HL-60/S4 treated with retinoic acid at 250 ng/mL for 4 days and 3 days (cell line): ENCODE measurements around the gene F7.
"Not testable (repeated sequence)": the region's sequence is repeated elsewhere in the genome, so short reads cannot be mapped to it uniquely, and the experiment has no call there.

Experiments used
- in situ Hi-C: fragments of 300-500 bp; cut with MboI; formaldehyde crosslinking; loops from 2 replicates; pipeline ENCODE4 v1.7.0; 2022; ENCODE audit warnings: low sequenced_read_pairs

F7 gene

GRCh38 chr13:113070855-113071254, 34.7 kb upstream of the F7 start:
- in situ Hi-C loops = no loop called here

- in situ Hi-C loops = no loop called here
Measured at GRCh38 chr13:113072376-113072775, 33.2 kb upstream of the F7 start.

- in situ Hi-C loops = no loop called here
Measured at GRCh38 chr13:113073942-113074341, 31.6 kb upstream of the F7 start.

- in situ Hi-C loops = no loop called here
Measured at GRCh38 chr13:113074401-113074800, 31.2 kb upstream of the F7 start.

- in situ Hi-C loops = no loop called here
Measured at GRCh38 chr13:113074876-113075275, 30.7 kb upstream of the F7 start.

GRCh38 chr13:113075711-113076110, 29.9 kb upstream of the F7 start:
- in situ Hi-C loops = no loop called here

GRCh38 chr13:113076681-113077401, 28.8 kb upstream of the F7 start:
- in situ Hi-C loops = no loop called here

- in situ Hi-C loops = no loop called here
Measured at GRCh38 chr13:113077566-113077952, 28.0 kb upstream of the F7 start.

- in situ Hi-C loops = no loop called here
Measured at GRCh38 chr13:113077953-113078901, 27.4 kb upstream of the F7 start.

- in situ Hi-C loops = no loop called here
Measured at GRCh38 chr13:113078902-113079780, 26.4 kb upstream of the F7 start.

GRCh38 chr13:113079781-113080080, 25.9 kb upstream of the F7 start:
- in situ Hi-C loops = not testable (repeated sequence)

- in situ Hi-C loops = no loop called here
Measured at GRCh38 chr13:113080361-113080831, 25.2 kb upstream of the F7 start.

GRCh38 chr13:113080901-113081521, 24.6 kb upstream of the F7 start:
- in situ Hi-C loops = no loop called here

GRCh38 chr13:113082198-113083021, 23.2 kb upstream of the F7 start:
- in situ Hi-C loops = no loop called here

GRCh38 chr13:113083022-113083373, 22.6 kb upstream of the F7 start:
- in situ Hi-C loops = no loop called here

- in situ Hi-C loops = no loop called here
Measured at GRCh38 chr13:113083402-113084061, 22.1 kb upstream of the F7 start.

GRCh38 chr13:113084094-113084942, 21.3 kb upstream of the F7 start:
- in situ Hi-C loops = no loop called here

GRCh38 chr13:113084943-113085540, 20.5 kb upstream of the F7 start:
- in situ Hi-C loops = no loop called here
